ENCODE results near the gene FHIT. TPM values are rescaled to one million over a fixed set of nuclear protein-coding genes. Genes with fewer than 3 reads are reported as not detected.

Gene FHIT
- total RNA-seq, 2 experiments from 2014 or later, result 7.6 to 7.9 TPM

GRCh38 chr3:59726279-59726678 is 1525.0 kb downstream of the FHIT start:
- ATAC-seq (peak; percentile 56), DNase-seq (peak; percentile 21)
- Mint-ChIP-seq H3K4me1 (ENCODE audit: low read depth) (peaks cover 10% of the 10 kb centered on the region), H3K4me3 (no peak overlapping the region), H3K27ac (no peak overlapping the region), H3K27me3 (no peaks in the 10 kb centered on the region), H3K9me3 (no peaks in the 10 kb centered on the region), H3K36me3 (ENCODE audit: low read depth) (no peaks in the 10 kb centered on the region)
- CTCF ChIA-PET, result no interaction called here
- intact Hi-C loops (cut with micrococcal nuclease), result no loop called here
- POLR2A ChIA-PET, result no interaction called here
- no peak for TF ChIP-seq CTCF (IDR thresholded peaks at IDR 0.05)

- Mint-ChIP-seq H3K36me3 (ENCODE audit: low read depth) (no peaks in the 10 kb centered on the region), H3K4me3 (no peak overlapping the region), H3K27me3 (no peaks in the 10 kb centered on the region), H3K27ac (no peak overlapping the region), H3K9me3 (peaks cover 9% of the 10 kb centered on the region), H3K4me1 (ENCODE audit: low read depth) (no peaks in the 10 kb centered on the region)
- intact Hi-C loops (cut with micrococcal nuclease), result no loop called here
- ATAC-seq (no peak), DNase-seq (no peak)
- POLR2A ChIA-PET, result no interaction called here
- CTCF ChIA-PET, result interaction anchor here (1.1 to 1.5 kb wide), 2 partner anchors 21 to 58 kb away, joined by 3 to 4 read pairs; no protein-coding TSS in a partner anchor
- no peak for TF ChIP-seq CTCF (IDR thresholded peaks at IDR 0.05)
Measured at GRCh38 chr3:59717679-59718205, 1533.5 kb downstream of the FHIT start.

- Mint-ChIP-seq H3K27ac (no peak overlapping the region), H3K9me3 (peaks cover 11% of the 10 kb centered on the region), H3K27me3 (no peaks in the 10 kb centered on the region), H3K36me3 (ENCODE audit: low read depth) (no peaks in the 10 kb centered on the region), H3K4me1 (ENCODE audit: low read depth) (no peaks in the 10 kb centered on the region), H3K4me3 (no peak overlapping the region)
- no peak for DNase-seq
- TF ChIP-seq CTCF (IDR thresholded peaks at IDR 0.05), result no peak
- intact Hi-C loops (cut with micrococcal nuclease), result no loop called here
- CTCF ChIA-PET, result interaction anchor here (0.9 kb wide), 1 partner anchor 401 kb away, joined by 3 read pairs; no protein-coding TSS in a partner anchor
- no peak for ATAC-seq
- POLR2A ChIA-PET, result no interaction called here
Measured at GRCh38 chr3:59714066-59714465, 1537.2 kb downstream of the FHIT start.

- Mint-ChIP-seq H3K27me3 (no peaks in the 10 kb centered on the region), H3K27ac (no peak overlapping the region), H3K4me3 (no peak overlapping the region), H3K36me3 (ENCODE audit: low read depth) (no peaks in the 10 kb centered on the region), H3K4me1 (ENCODE audit: low read depth) (no peaks in the 10 kb centered on the region), H3K9me3 (peaks cover 11% of the 10 kb centered on the region)
- ATAC-seq, result no peak
- CTCF ChIA-PET, result no interaction called here
- intact Hi-C loops (cut with micrococcal nuclease), result no loop called here
- no peak for DNase-seq
- TF ChIP-seq CTCF (IDR thresholded peaks at IDR 0.05), result no peak
- POLR2A ChIA-PET, result no interaction called here
Measured at GRCh38 chr3:59710554-59710953, 1540.7 kb downstream of the FHIT start.

- no peak for TF ChIP-seq CTCF (IDR thresholded peaks at IDR 0.05)
- intact Hi-C loops (cut with micrococcal nuclease), result no loop called here
- DNase-seq, result peak; percentile 23
- H3K27ac Mint-ChIP-seq, result no peak overlapping the region
- H3K9me3 Mint-ChIP-seq, result peaks cover 11% of the 10 kb centered on the region
- no peaks in the 10 kb centered on the region for H3K36me3 Mint-ChIP-seq (ENCODE audit: low read depth)
- H3K27me3 Mint-ChIP-seq, result no peaks in the 10 kb centered on the region
- H3K4me3 Mint-ChIP-seq, result no peak overlapping the region
- POLR2A ChIA-PET, result no interaction called here
- CTCF ChIA-PET, result no interaction called here
- H3K4me1 Mint-ChIP-seq (ENCODE audit: low read depth), result no peaks in the 10 kb centered on the region
- peak; percentile 24 for ATAC-seq
Measured at GRCh38 chr3:59709702-59710553, 1541.3 kb downstream of the FHIT start.

Measured in activated CD8-positive, alpha-beta T cell treated with anti-CD3 and anti-CD28 coated beads for 36 hours (primary cell).